A549 (cell line): Measurements from ENCODE around the gene SBF2. TPM values are rescaled to one million over a fixed set of nuclear protein-coding genes. Genes with fewer than 3 reads are reported as not detected.

Experiments
- CBX8 ChIP-seq: fragments of 200-600 bp; sonication (generic); IDR thresholded peaks from 2 replicates; pipeline ENCODE4 v1.6.1; 2016
- CEBPB ChIP-seq, 2 experiments: fragments of >200 bp in 1 of 2; sonication (Bioruptor Twin) in 1 of 2; formaldehyde crosslinking in 1 of 2; IDR thresholded peaks; 2 replicates each; pipeline ENCODE4 v1.6.1; 2012 to 2016
- CHD4 ChIP-seq: fragments of 200-600 bp; sonication (generic); IDR thresholded peaks from 2 replicates; pipeline ENCODE4 v1.6.1; 2016; ENCODE audit warnings: antibody characterized with exemption, mild to moderate bottlenecking, borderline replicate concordance
- FOSB ChIP-seq: fragments of 250-450 bp; sonication (Bioruptor Pico); IDR thresholded peaks from 2 replicates; pipeline ENCODE4 v1.5.0; 2020; ENCODE audit warnings: mild to moderate bottlenecking, moderate library complexity
- FOXS1 ChIP-seq: fragments of 250-450 bp; sonication (Bioruptor Pico); IDR thresholded peaks from 2 replicates; pipeline ENCODE4 v1.5.0; 2020; ENCODE audit warnings: mild to moderate bottlenecking, moderate library complexity
- HOXB13 ChIP-seq: fragments of 250-450 bp; sonication (Bioruptor Pico); IDR thresholded peaks from 2 replicates; pipeline ENCODE4 v1.5.0; 2020; ENCODE audit warnings: low read depth, mild to moderate bottlenecking, moderate library complexity
- HOXB5 ChIP-seq: fragments of 250-450 bp; sonication (Bioruptor Pico); IDR thresholded peaks from 2 replicates; pipeline ENCODE4 v1.5.0; 2020; ENCODE audit warnings: mild to moderate bottlenecking, moderate library complexity
- JUN ChIP-seq, 2 experiments: fragments of >200 bp; sonication (Bioruptor Twin); formaldehyde crosslinking; IDR thresholded peaks; 2 replicates in 1 of 2; 3 replicates in 1 of 2; pipeline ENCODE4 v1.6.1; 2016 to 2017
- KDM1A ChIP-seq: fragments of 200-600 bp; sonication (generic); IDR thresholded peaks from 2 replicates; pipeline ENCODE4 v1.6.1; 2016; ENCODE audit warnings: low read depth, mild to moderate bottlenecking
- MAFK ChIP-seq: fragments of 450-650 bp; IDR thresholded peaks from 2 replicates; pipeline ENCODE4 v1.6.1; 2014; ENCODE audit not compliant: partially characterized antibody
- MAZ ChIP-seq: fragments of 150-350 bp; IDR thresholded peaks from 2 replicates; pipeline ENCODE4 v1.6.1; 2014; ENCODE audit warnings: antibody characterized with exemption, low read depth, low read length, borderline replicate concordance
- MYC ChIP-seq: IDR thresholded peaks from 2 replicates; pipeline ENCODE4 v1.6.1; 2012; ENCODE audit warnings: mild to moderate bottlenecking, inconsistent platforms, low read length, improper control_type of control experiment, borderline replicate concordance
- POLR2AphosphoS2 ChIP-seq: conservative IDR thresholded peaks from 2 replicates; pipeline ENCODE4 v1.6.1; 2012; ENCODE audit warnings: low read length, improper control_type of control experiment, inconsistent platforms
- RAD21 ChIP-seq, 2 experiments: fragments of >200 bp in 1 of 2; sonication (Bioruptor Twin) in 1 of 2; formaldehyde crosslinking in 1 of 2; IDR thresholded peaks in 1 of 2; conservative IDR thresholded peaks in 1 of 2; 2 replicates in 1 of 2; 3 replicates in 1 of 2; pipeline ENCODE4 v1.6.1; 2012 to 2018; ENCODE audit warnings: inconsistent platforms in 1 of 2
- SMC3 ChIP-seq: fragments of >200 bp; sonication (Bioruptor Twin); formaldehyde crosslinking; IDR thresholded peaks from 3 replicates; pipeline ENCODE4 v1.6.1; 2018; ENCODE audit warnings: inconsistent platforms
- TP53 ChIP-seq: fragments of 250-450 bp; sonication (Bioruptor Pico); IDR thresholded peaks from 2 replicates; pipeline ENCODE4 v1.5.0; 2021; ENCODE audit warnings: mild to moderate bottlenecking, moderate library complexity
- ZNF302 ChIP-seq: fragments of 250-450 bp; sonication (Bioruptor Pico); IDR thresholded peaks from 2 replicates; pipeline ENCODE4 v1.9.0; 2021; ENCODE audit warnings: inconsistent platforms, mild to moderate bottlenecking, moderate library complexity
- ZSCAN20 ChIP-seq: fragments of 250-450 bp; sonication (Bioruptor Pico); IDR thresholded peaks from 2 replicates; pipeline ENCODE4 v1.8.0; 2022; ENCODE audit warnings: mild to moderate bottlenecking, moderate library complexity
- polyA plus RNA-seq, 4 experiments: library from polyadenylated mRNA; depleted of rRNA in 3 of 4; stranded (reverse); fragments of >200 nt; fragmentation: RNase III in 1 of 4; extraction: RNeasy Plus Mini Kit Qiagen cat#74134 plus additional on column Dnase treatment in 1 of 4; gene quantifications; 2 replicates in 3 of 4; 3 replicates in 1 of 4; pipeline ENCODE4 v1.2.3, GENCODE V29; 2011 to 2017
- TF ChIP-seq, protein P1 (sequence below): fragments of 250-450 bp; sonication (Bioruptor Pico); IDR thresholded peaks from 2 replicates; pipeline ENCODE4 v1.5.0; 2021; ENCODE audit warnings: mild to moderate bottlenecking, moderate library complexity, borderline replicate concordance
- TF ChIP-seq, protein P2 (sequence below): fragments of 250-450 bp; sonication (Bioruptor Pico); IDR thresholded peaks from 2 replicates; pipeline ENCODE4 v1.5.0; 2020; ENCODE audit warnings: low read depth, mild to moderate bottlenecking, moderate library complexity
- TF ChIP-seq, protein P3 (sequence below): fragments of 150-350 bp; IDR thresholded peaks from 2 replicates; pipeline ENCODE4 v1.6.1; 2014; ENCODE audit warnings: low read depth, mild to moderate bottlenecking, low read length
- TF ChIP-seq, protein P4 (sequence below): IDR thresholded peaks from 2 replicates; pipeline ENCODE4 v1.6.1; 2012; ENCODE audit warnings: low read depth, borderline replicate concordance
- TF ChIP-seq, protein P5 (sequence below): IDR thresholded peaks from 2 replicates; pipeline ENCODE4 v1.6.1; 2012
- TF ChIP-seq, protein P6 (sequence below): fragments of >200 bp; sonication (Bioruptor Twin); formaldehyde crosslinking; IDR thresholded peaks from 2 replicates; pipeline ENCODE4 v1.6.1; 2016

SBF2 gene
- polyA plus RNA-seq, 2 of the 4 experiments (the other 2 are of a cell fraction) = 11.1 to 49.6 TPM

DNA sequence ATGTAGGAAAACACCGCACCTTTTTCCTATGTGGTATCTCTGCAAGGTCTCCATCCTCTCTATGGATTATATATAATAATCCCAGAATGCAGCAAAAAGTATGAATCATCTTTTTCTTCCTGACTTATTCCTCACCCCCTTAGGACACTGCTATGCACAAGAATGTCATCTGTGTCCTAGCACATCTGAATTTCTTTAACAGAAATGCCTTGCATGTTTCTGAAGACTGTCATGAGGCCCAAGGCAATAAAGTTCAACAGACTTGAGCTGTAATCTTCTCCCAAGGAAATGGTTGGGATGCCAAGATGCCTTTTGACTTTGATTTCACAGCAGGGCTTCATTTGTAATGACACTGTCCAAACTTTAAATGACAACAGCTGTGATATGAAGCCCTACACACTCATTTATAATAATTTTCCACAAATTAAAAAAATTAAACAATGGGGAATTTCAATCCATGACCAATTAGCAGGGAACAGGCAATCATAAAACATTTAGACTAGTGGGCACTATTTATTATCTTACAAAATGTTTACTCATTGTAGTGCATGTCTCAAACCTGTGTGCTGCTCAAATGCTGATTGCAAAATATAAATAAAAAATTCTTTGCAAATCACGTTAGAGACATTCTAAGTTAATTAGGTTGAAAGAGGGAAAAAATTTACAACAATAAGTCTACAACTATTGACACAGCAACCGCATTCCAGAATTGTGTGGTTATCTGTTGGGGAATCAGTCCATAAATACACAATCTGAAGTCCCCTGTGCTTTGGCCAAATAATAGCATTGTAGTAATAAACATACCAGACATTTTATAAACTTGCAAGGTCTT lies 387.8 kb downstream of the SBF2 start (continued):
- TF ChIP-seq, protein P1, sequence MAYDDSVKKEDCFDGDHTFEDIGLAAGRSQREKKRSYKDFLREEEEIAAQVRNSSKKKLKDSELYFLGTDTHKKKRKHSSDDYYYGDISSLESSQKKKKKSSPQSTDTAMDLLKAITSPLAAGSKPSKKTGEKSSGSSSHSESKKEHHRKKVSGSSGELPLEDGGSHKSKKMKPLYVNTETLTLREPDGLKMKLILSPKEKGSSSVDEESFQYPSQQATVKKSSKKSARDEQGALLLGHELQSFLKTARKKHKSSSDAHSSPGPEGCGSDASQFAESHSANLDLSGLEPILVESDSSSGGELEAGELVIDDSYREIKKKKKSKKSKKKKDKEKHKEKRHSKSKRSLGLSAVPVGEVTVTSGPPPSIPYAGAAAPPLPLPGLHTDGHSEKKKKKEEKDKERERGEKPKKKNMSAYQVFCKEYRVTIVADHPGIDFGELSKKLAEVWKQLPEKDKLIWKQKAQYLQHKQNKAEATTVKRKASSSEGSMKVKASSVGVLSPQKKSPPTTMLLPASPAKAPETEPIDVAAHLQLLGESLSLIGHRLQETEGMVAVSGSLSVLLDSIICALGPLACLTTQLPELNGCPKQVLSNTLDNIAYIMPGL (CRISPR knock-in tag) = no peak
- TF ChIP-seq KDM1A (no peak), SMC3 (no peak), HOXB13 (CRISPR knock-in tag) (0 out of 2 replicates have a peak, but pooled peaks have one; percentile 47), ZSCAN20 (CRISPR knock-in tag) (no peak), FOXS1 (CRISPR knock-in tag) (no peak), MAZ (no peak), CHD4 (no peak), MYC (0 out of 2 replicates have a peak, but pooled peaks have one; percentile 21), CEBPB (IDR thresholded peaks at IDR 0.05) (peak in 1 of 2 experiments; percentile 88), POLR2AphosphoS2 (no peak), ZNF302 (CRISPR knock-in tag) (no peak), RAD21 (conservative IDR thresholded peaks at IDR 0.05 in 1 of 2, IDR thresholded peaks at IDR 0.05 in 1 of 2) (peak; percentile 31 to 42; a peak in 3 of 5 replicates), JUN (IDR thresholded peaks at IDR 0.05) (peak; percentile 79 to 94; a peak in 4 of 5 replicates), FOSB (CRISPR knock-in tag) (no peak), CBX8 (no peak), HOXB5 (CRISPR knock-in tag) (0 out of 2 replicates have a peak, but pooled peaks have one; percentile 26), MAFK (peak; percentile 24), TP53 (CRISPR knock-in tag) (no peak)
- TF ChIP-seq, protein P2, sequence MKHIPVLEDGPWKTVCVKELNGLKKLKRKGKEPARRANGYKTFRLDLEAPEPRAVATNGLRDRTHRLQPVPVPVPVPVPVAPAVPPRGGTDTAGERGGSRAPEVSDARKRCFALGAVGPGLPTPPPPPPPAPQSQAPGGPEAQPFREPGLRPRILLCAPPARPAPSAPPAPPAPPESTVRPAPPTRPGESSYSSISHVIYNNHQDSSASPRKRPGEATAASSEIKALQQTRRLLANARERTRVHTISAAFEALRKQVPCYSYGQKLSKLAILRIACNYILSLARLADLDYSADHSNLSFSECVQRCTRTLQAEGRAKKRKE = no peak
- TF ChIP-seq, protein P3, sequence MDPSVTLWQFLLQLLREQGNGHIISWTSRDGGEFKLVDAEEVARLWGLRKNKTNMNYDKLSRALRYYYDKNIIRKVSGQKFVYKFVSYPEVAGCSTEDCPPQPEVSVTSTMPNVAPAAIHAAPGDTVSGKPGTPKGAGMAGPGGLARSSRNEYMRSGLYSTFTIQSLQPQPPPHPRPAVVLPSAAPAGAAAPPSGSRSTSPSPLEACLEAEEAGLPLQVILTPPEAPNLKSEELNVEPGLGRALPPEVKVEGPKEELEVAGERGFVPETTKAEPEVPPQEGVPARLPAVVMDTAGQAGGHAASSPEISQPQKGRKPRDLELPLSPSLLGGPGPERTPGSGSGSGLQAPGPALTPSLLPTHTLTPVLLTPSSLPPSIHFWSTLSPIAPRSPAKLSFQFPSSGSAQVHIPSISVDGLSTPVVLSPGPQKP = no peak
- TF ChIP-seq, protein P4, sequence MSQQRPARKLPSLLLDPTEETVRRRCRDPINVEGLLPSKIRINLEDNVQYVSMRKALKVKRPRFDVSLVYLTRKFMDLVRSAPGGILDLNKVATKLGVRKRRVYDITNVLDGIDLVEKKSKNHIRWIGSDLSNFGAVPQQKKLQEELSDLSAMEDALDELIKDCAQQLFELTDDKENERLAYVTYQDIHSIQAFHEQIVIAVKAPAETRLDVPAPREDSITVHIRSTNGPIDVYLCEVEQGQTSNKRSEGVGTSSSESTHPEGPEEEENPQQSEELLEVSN = no peak
- TF ChIP-seq, protein P5, sequence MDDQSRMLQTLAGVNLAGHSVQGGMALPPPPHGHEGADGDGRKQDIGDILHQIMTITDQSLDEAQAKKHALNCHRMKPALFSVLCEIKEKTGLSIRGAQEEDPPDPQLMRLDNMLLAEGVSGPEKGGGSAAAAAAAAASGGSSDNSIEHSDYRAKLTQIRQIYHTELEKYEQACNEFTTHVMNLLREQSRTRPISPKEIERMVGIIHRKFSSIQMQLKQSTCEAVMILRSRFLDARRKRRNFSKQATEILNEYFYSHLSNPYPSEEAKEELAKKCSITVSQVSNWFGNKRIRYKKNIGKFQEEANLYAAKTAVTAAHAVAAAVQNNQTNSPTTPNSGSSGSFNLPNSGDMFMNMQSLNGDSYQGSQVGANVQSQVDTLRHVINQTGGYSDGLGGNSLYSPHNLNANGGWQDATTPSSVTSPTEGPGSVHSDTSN = peak; percentile 86
- TF ChIP-seq, protein P6, sequence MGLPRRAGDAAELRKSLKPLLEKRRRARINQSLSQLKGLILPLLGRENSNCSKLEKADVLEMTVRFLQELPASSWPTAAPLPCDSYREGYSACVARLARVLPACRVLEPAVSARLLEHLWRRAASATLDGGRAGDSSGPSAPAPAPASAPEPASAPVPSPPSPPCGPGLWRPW = no peak; the same call in 1 of the 2 replicates
- TF ChIP-seq, all 56 proteins: peak for 14
